ENCODE measurements around the gene EVA1A.

The EVA1A gene

GRCh38 chr2:75589391-75590105 lies 28.8 kb upstream of the EVA1A start:
- no peak for DNase-seq (ENCODE audit: low read depth)

- DNase-seq (ENCODE audit: low read depth), result peak; percentile 86
These were observed 27.3 kb upstream of the EVA1A start for GRCh38 chr2:75587954-75588587.

GRCh38 chr2:75586971-75587370 lies 26.2 kb upstream of the EVA1A start:
- no peak for DNase-seq (ENCODE audit: low read depth)

- no peak for DNase-seq (ENCODE audit: low read depth)
These were observed 22.1 kb upstream of the EVA1A start for GRCh38 chr2:75582840-75583239.

GRCh38 chr2:75580606-75581005 lies 19.9 kb upstream of the EVA1A start:
- DNase-seq (ENCODE audit: low read depth), result no peak

GRCh38 chr2:75580156-75580555 lies 19.4 kb upstream of the EVA1A start:
- no peak for DNase-seq (ENCODE audit: low read depth)

- no peak for DNase-seq (ENCODE audit: low read depth)
These were observed 18.4 kb upstream of the EVA1A start for GRCh38 chr2:75579186-75579585.

GRCh38 chr2:75577280-75577679 lies 16.5 kb upstream of the EVA1A start:
- no peak for DNase-seq (ENCODE audit: low read depth)

- no peak for DNase-seq (ENCODE audit: low read depth)
These were observed 13.4 kb upstream of the EVA1A start for GRCh38 chr2:75574106-75574505.

- DNase-seq (ENCODE audit: low read depth), result no peak
These were observed 12.6 kb upstream of the EVA1A start for GRCh38 chr2:75573145-75573878.

- DNase-seq (ENCODE audit: low read depth), result no peak
These were observed 11.1 kb upstream of the EVA1A start for GRCh38 chr2:75571730-75572430.

GRCh38 chr2:75570948-75571729 lies 10.4 kb upstream of the EVA1A start:
- DNase-seq (ENCODE audit: low read depth), result no peak

GRCh38 chr2:75570024-75570947 lies 9.5 kb upstream of the EVA1A start:
- no peak for DNase-seq (ENCODE audit: low read depth)

GRCh38 chr2:75569546-75569945 lies 8.8 kb upstream of the EVA1A start:
- DNase-seq (ENCODE audit: low read depth), result no peak

- DNase-seq (ENCODE audit: low read depth), result no peak
These were observed 7.4 kb upstream of the EVA1A start for GRCh38 chr2:75568174-75568573.

GRCh38 chr2:75565472-75566462 lies 5.0 kb upstream of the EVA1A start:
- peak; percentile 46 for DNase-seq (ENCODE audit: low read depth)

- no peak for DNase-seq (ENCODE audit: low read depth)
These were observed 4.1 kb upstream of the EVA1A start for GRCh38 chr2:75564713-75565359.

GRCh38 chr2:75564026-75564688 lies 3.4 kb upstream of the EVA1A start:
- no peak for DNase-seq (ENCODE audit: low read depth)
